NT2/D1 (cell line): ENCODE data around the gene LDB3.

Source experiments
- DNase-seq: peaks from one replicate; pipeline ENCODE4 v3.0.0-alpha.2; 2011; ENCODE audit warnings: low read depth, low spot score
- H3K27me3 ChIP-seq: 2 replicates; pipeline ENCODE4 v1.6.0; 2011; ENCODE audit warnings: mild to moderate bottlenecking; ENCODE audit not compliant: insufficient read length, insufficient read depth
- H3K36me3 ChIP-seq: 2 replicates; pipeline ENCODE4 v1.6.1; 2011; ENCODE audit warnings: mild to moderate bottlenecking, low read length, mixed read lengths; ENCODE audit not compliant: insufficient read depth, insufficient read length
- H3K4me1 ChIP-seq: 2 replicates; pipeline ENCODE4 v1.5.1; 2011; ENCODE audit not compliant: insufficient read depth, insufficient read length
- H3K4me3 ChIP-seq: 2 replicates; pipeline ENCODE4 v1.5.1; 2011; ENCODE audit warnings: low read depth; ENCODE audit not compliant: insufficient read length
- H3K9ac ChIP-seq: 2 replicates; pipeline ENCODE4 v1.6.0; 2011; ENCODE audit warnings: low read depth; ENCODE audit not compliant: insufficient read length
- H3K9me3 ChIP-seq: 2 replicates; pipeline ENCODE4 v1.5.1; 2011; ENCODE audit warnings: mild to moderate bottlenecking, low read length; ENCODE audit not compliant: insufficient read depth
- SUZ12 ChIP-seq: IDR thresholded peaks from 2 replicates; pipeline ENCODE4 v1.6.1; 2011; ENCODE audit not compliant: insufficient read length, insufficient read depth; ENCODE audit errors: extremely low read depth
- YY1 ChIP-seq: IDR thresholded peaks from 2 replicates; pipeline ENCODE4 v1.6.1; 2011; ENCODE audit not compliant: insufficient read length, insufficient read depth
- ZNF274 ChIP-seq: IDR thresholded peaks from 2 replicates; pipeline ENCODE4 v1.6.1; 2011; ENCODE audit warnings: mild to moderate bottlenecking, low read depth, low read length

Gene LDB3

GRCh38 chr10:86673827-86674581, 5.7 kb downstream of the LDB3 start:
- no peak overlapping the region for H3K4me3 ChIP-seq
- peaks cover 21% of the 10 kb centered on the region for H3K4me1 ChIP-seq
- H3K27me3 ChIP-seq, result no peaks in the 10 kb centered on the region
- no peaks in the 10 kb centered on the region for H3K9me3 ChIP-seq
- no peak for DNase-seq
- no peaks in the 10 kb centered on the region for H3K36me3 ChIP-seq
- no peak overlapping the region for H3K9ac ChIP-seq
- TF ChIP-seq YY1, result no peak
- TF ChIP-seq ZNF274, result no peak
- no peak for TF ChIP-seq SUZ12

- H3K27me3 ChIP-seq, result no peaks in the 10 kb centered on the region
- H3K9me3 ChIP-seq, result no peaks in the 10 kb centered on the region
- no peak overlapping the region for H3K9ac ChIP-seq
- H3K36me3 ChIP-seq, result no peaks in the 10 kb centered on the region
- TF ChIP-seq YY1, result no peak
- no peak for TF ChIP-seq ZNF274
- no peak for TF ChIP-seq SUZ12
- no peak for DNase-seq
- peaks cover 24% of the 10 kb centered on the region for H3K4me1 ChIP-seq
- no peak overlapping the region for H3K4me3 ChIP-seq
Measured at GRCh38 chr10:86674912-86675311, 6.6 kb downstream of the LDB3 start.

GRCh38 chr10:86677374-86677773, 9.1 kb downstream of the LDB3 start:
- H3K27me3 ChIP-seq, result no peaks in the 10 kb centered on the region
- no peaks in the 10 kb centered on the region for H3K9me3 ChIP-seq
- DNase-seq, result no peak
- H3K9ac ChIP-seq, result no peak overlapping the region
- no peak overlapping the region for H3K4me3 ChIP-seq
- no peak for TF ChIP-seq SUZ12
- peaks cover 14% of the 10 kb centered on the region for H3K4me1 ChIP-seq
- H3K36me3 ChIP-seq, result no peaks in the 10 kb centered on the region

DNA sequence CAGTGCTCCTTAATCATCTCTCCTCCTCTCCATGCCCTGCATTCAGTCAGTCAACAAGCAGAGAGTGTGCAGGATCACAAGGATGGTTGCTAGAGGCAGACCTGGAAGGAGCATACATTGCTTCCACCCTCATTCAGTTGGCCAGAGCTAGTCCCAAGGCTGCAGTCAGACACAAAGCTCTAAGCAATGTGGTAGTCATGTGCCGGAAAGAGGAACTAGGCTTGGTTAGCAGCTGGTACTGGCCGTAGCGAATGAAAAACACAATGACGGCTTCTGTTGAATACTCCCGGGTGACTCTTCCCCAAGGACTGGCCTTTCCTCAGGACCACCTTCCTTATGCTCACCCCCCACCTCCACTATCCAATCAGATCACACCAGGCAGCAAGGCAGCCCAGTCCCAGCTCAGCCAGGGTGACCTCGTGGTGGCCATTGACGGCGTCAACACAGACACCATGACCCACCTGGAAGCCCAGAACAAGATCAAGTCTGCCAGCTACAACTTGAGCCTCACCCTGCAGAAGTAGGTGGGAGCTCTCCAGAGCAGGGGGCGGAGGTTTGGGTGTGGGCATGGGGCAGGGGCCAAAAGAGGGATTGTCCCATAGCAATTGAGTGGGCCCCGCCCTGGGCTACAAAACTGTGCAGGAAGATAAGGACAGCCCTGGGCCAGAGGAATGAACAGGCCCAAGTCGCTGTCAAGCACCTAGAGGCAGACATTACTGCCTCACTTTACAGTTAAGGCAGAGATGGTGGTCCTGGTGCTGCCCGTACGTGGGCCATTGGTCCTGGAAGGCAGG, 10.9 kb downstream of the LDB3 start:
- H3K4me3 ChIP-seq, result no peak overlapping the region
- H3K27me3 ChIP-seq, result no peaks in the 10 kb centered on the region
- H3K36me3 ChIP-seq, result no peaks in the 10 kb centered on the region
- no peak for DNase-seq
- no peak overlapping the region for H3K9ac ChIP-seq
- H3K4me1 ChIP-seq, result peaks cover 5% of the 10 kb centered on the region
- H3K9me3 ChIP-seq, result no peaks in the 10 kb centered on the region
- TF ChIP-seq SUZ12 (no peak), ZNF274 (no peak), YY1 (no peak)

DNA sequence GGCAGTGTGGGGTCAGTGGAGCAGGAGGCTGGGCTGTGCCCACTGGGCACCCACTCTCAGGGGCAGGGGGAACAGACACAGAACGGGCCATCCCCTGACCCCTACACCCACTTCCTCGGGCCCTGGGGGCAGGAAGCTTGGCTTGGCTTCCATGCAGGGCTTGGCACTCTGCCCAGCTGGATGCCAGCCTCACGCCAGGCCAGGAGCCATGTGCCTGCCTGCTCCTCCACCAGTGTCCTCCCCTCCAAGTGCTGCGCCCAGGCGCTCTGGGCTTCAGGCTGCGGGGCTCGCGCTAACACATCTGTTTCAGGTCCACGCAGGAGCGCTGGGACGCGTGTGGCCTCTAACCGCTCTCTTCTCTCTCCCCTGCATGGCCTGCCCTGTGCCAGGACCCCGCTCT, 12.7 kb downstream of the LDB3 start:
- DNase-seq, result no peak
- no peak overlapping the region for H3K9ac ChIP-seq
- H3K4me3 ChIP-seq, result no peak overlapping the region
- TF ChIP-seq YY1 (no peak), SUZ12 (no peak), ZNF274 (no peak)
- H3K9me3 ChIP-seq, result no peaks in the 10 kb centered on the region
- H3K4me1 ChIP-seq, result peaks cover 5% of the 10 kb centered on the region
- no peaks in the 10 kb centered on the region for H3K27me3 ChIP-seq
- no peaks in the 10 kb centered on the region for H3K36me3 ChIP-seq

- no peak for TF ChIP-seq SUZ12
- TF ChIP-seq YY1, result no peak
- no peak for TF ChIP-seq ZNF274
- H3K36me3 ChIP-seq, result no peaks in the 10 kb centered on the region
- peaks cover 5% of the 10 kb centered on the region for H3K4me1 ChIP-seq
- DNase-seq, result no peak
- H3K4me3 ChIP-seq, result no peak overlapping the region
- H3K9ac ChIP-seq, result no peak overlapping the region
- H3K9me3 ChIP-seq, result no peaks in the 10 kb centered on the region
- H3K27me3 ChIP-seq, result no peaks in the 10 kb centered on the region
Measured at GRCh38 chr10:86681722-86682386, 13.5 kb downstream of the LDB3 start.

DNA sequence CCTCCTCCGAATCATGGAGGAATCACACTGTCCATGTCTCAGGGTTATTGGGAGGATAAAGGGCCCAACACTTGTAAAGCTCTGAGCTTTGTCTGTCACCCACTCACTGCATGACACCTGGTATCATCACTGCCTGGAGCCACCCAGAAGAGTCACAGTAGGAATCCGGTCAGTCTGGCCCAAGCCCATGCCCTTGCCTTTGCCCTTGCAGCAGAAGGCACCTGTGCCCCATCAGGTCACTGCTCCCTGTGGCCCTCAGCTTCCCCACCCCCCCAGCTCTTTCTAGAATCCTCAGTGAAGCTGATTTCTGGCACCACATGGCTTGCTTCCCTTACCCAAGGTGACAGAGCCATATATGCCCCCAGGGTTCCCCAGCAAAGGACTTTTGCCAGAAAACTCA, 14.4 kb downstream of the LDB3 start:
- no peak for TF ChIP-seq SUZ12
- no peak for TF ChIP-seq ZNF274
- Histone ChIP-seq H3K4me1 (peaks cover 6% of the 10 kb centered on the region), H3K36me3 (no peaks in the 10 kb centered on the region), H3K9me3 (no peaks in the 10 kb centered on the region), H3K4me3 (no peak overlapping the region), H3K9ac (no peak overlapping the region), H3K27me3 (no peaks in the 10 kb centered on the region)
- no peak for DNase-seq
